Measurements from ENCODE around the gene DCAF7.

DNA sequence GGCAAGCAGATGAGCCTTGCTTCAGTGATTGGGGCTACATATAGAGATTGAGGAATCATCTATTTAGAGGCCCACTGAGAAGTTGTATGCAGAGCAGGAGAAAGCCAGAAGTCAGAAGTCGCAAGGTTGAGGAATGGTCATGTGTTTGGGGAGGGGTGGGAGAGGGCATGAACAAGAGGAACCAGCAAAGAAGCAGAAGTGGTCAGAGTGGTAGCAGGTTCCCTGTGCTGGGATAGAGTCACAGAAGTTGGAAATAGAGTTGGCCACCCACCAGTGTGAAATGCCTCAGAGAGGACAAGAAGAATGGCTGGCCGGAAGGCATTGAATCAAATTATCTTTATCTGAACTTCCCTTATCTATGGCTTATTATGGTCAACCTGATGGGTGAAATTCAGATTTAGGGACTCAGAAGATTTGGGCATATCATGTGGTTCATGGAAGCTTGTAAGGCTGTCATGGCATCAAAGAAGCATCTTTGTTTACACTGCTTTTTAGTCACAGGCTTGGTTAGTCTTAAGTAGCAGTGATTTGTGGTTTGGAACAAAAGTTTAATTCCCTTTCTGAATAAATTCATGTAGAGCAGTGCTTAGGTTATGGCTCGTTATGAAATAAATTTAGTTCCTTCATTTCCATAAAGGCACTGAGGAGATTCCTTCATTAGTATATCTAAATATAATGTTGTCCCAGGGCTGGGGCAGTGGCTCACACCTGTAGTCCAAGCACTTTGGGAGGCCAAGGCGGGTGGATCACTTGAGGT lies 91.6 kb downstream of the DCAF7 start:
- TF ChIP-seq, protein P1, sequence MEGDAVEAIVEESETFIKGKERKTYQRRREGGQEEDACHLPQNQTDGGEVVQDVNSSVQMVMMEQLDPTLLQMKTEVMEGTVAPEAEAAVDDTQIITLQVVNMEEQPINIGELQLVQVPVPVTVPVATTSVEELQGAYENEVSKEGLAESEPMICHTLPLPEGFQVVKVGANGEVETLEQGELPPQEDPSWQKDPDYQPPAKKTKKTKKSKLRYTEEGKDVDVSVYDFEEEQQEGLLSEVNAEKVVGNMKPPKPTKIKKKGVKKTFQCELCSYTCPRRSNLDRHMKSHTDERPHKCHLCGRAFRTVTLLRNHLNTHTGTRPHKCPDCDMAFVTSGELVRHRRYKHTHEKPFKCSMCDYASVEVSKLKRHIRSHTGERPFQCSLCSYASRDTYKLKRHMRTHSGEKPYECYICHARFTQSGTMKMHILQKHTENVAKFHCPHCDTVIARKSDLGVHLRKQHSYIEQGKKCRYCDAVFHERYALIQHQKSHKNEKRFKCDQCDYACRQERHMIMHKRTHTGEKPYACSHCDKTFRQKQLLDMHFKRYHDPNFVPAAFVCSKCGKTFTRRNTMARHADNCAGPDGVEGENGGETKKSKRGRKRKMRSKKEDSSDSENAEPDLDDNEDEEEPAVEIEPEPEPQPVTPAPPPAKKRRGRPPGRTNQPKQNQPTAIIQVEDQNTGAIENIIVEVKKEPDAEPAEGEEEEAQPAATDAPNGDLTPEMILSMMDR (IDR thresholded peaks at IDR 0.05; ENCODE audit: low read depth, low read length, poor library complexity, severe bottlenecking), result no peak
- TF ChIP-seq EZH2phosphoT487 (IDR thresholded peaks at IDR 0.05; ENCODE audit: borderline replicate concordance, low read length), result no peak
